DMS79 (cell line): Measurements from ENCODE around the gene SLC66A3.

Experiments used
- DNase-seq: peaks from one replicate; lab custom pipeline; 2025; lab: John Stamatoyannopoulos, UW

The SLC66A3 gene

DNA sequence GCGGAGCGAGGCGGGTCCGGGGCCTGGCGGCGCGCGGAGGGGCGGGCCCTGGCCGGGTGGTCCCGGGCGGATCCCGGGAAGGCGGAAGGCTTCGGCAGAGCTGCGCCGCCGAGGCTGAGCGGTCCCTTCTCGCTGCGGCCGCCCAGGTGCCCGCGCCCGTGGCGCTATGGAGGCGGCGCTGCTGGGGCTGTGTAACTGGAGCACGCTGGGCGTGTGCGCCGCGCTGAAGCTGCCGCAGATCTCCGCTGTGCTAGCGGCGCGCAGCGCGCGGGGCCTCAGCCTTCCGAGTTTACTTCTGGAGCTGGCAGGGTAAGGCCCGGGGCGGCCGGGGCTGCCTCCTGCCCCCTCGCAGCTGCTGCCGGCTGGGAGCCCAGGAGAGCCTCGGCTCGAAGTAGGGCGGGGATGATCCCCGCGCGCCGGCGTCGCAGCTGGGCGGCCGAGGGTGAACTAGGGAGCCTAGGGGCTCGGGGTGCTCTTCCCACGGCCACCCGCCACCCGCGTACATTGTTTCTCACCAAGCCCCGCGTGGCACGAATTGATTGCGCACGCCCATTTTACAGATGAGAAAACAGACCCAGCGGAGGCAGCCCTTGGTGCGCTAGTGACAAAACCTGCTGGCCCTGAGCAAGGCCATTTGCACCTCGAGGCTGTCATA, at the start of gene SLC66A3:
SLC66A3 (plus strand) TSS at position 87 of the 655 bp plus-strand sequence; CDS start at position 167, 80 bp downstream.
- DNase-seq, result peak; percentile 81

DNA sequence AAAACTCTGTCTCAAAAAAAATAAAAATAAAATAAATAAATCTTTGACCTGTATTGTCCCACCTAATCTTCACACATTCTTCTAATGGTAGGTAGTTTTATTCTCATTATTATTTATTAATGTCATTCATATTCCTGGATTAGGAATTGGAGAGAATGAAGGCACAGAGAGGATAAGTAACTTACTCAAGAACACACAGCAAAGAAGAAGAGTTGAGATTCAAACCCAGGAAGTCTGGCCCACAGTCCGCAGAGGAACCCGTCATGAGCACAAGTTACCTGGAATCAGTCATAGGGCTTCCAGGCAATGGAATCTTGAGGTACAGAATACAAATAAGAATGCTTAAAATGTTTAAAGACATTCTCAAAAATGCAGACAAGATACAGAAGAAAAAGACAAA, 46.3 kb upstream of the SLC66A3 start:
- no peak for DNase-seq

DNA sequence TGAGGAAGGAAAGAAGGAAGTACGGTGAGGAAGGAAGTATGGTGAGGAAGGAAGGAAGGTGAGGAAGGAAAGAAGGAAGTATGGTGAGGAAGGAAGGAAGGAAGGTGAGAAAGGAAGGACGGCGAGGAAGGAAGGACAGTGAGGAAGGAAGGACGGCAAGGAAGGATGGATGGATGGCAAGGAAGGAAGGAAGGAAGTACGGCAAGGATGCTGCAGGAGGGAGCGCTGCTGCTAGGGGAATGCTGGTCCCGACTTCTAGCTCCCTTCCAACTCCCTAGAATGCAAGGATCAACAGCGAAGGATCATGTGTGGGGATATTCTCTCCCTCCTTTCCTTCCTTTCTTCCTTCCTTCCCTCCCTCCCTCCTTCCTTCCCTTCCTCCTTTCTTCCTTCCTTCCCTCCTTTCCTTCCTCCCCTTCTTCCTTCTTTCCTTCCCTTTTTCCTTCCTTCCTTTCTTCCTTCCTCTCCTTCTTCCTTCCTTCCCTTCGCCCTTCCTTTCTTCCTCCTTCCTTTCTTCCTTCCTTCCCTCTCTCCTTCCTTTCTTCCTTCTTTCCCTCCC, 42.3 kb upstream of the SLC66A3 start:
- DNase-seq, result no peak

DNA sequence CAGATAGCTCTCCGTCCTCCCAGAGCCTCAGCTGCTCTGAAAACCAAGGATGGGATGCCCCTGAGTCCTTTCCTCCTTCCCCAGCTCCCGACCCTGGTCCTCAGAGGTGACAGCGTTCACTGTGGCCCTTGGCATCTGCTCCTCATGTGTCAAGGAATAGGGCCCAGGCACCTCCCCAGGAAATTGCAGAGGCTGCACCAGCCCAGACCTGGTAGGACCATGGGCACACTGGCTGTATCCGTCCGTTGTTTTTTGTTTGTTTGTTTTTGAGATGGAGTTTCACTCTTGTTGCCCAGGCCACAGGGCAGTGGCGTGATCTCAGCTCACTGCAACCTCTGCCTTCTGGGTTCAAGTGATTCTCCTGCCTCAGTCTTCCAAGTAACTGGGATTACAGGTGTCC, 37.5 kb upstream of the SLC66A3 start:
- DNase-seq, result no peak

DNA sequence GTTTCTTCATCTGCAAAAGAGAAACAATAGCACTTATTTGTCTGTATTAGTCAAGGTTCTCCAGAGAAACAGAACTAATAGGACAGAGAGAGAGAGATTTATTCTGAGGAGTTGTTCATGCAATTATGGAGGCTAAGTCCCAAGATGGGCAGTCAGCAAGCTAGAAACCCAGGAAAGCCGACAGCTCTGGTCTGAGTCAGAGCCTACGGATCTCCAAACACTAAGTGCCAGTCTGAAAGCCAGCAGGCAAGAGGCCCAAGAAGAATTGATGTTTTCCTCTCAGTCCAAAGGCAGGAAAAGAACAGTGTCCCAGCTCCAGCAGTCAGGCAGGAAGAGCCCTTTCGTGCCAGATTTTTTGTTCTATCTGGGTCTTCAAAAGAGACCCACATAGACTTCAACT, 36.5 kb upstream of the SLC66A3 start:
- no peak for DNase-seq

DNA sequence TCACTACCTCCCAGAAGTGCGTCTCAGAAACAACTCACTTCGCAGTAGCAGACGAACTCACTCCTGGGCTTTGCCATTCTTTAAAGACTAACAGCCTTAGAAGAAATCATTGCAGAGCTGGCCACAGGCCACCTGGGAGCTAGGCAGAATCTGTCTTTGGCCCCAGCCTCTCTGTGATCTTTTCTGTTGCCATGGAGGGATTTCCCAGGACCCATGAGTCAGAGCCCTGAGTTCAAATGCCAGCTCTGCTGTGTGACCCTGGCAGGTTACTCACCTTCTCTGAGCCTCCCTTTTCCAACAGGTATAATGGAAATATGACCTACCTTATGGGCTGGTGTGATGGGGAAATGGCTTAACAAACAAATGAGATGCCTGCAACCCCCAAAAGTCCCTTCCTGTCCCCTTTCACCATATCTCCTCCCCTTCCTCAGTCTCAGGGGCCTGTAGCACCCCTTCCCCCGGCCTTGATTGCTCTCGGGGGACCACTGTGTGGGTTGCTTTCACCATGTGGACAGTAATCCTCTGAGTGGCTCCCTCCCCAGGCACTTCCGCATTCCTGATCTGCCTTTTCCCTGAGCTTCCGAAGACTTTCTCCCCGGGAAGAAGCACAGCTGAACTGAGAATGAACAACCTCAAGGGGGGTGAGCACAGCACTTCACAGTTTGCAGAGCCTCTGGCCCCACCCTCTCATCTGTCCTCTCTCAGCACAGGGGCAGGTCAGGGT, 34.0 kb upstream of the SLC66A3 start:
- DNase-seq, result no peak

DNA sequence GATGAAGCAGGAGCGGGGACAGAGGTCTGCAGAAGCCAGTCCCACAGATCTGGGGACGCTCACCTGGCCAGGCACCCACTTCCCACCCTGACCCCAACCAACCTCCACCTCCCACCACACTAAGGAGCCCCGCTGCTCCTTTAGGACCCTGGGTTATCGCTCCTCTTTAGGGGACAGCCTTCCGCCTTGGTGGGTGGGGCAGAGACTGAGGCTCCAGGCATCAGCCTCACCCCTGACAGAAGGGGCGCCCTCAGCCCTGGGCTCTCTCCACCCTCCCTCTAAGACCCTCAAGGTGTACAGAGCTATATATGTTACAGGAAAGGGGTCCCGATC, 33.5 kb upstream of the SLC66A3 start:
- no peak for DNase-seq

DNA sequence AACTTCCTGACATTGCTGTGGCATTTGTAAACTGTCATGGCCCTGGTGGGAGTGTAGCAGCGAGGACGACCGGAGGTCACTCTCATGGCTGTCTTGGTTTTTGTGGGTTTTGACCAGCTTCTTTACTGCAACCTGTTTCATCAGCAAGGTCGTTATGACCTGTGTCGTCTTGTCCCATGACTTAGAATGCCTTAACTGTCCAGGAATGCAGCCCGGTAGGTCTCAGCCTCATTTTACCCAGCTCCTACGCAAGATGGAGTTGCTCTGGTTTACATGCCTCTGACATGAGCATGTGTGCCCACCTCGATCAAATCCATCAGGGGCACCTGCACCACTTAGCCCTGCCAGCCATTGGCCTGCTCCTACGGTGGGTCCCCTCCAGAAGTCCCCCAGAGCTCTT, 32.9 kb upstream of the SLC66A3 start:
- DNase-seq, result no peak

DNA sequence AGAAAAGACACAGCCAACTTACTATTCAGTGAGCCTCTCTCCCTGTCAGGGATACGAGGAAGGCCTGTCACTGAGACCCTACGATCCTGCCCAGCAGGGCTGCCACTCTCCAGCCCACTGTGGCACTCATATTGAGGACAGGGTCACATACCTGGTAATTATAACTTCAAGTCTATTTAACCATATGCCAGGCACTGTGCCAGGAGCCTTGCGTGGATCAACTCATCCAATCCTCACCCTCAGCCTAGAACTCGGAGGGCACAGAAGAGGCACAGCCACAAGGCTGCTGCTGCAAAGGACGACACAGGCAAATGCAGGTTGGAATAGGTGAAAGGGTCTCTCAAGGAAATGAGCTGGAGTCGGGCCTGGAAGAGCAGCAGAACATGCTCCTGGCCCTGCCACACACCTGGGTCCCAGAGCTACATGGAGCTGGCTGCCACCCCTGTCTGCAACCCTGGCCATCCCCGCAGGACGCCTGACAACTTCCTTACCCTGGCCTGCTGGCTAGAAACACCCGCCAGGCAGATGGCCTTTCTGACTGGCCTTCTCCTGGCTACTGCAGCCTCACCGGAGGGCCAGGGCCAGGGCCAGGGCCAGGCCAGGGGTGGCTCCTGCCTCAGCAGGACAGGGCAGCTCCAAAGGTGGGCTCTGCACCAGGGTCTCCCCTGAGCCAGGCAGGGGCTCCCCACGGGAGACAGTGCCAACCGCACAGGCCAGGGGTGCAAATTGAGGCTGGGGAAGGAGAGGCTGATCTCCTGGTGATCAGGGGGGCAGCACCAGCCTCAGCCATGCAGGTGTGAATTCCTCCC, 32.1 kb upstream of the SLC66A3 start:
- peak; percentile 79 for DNase-seq

DNA sequence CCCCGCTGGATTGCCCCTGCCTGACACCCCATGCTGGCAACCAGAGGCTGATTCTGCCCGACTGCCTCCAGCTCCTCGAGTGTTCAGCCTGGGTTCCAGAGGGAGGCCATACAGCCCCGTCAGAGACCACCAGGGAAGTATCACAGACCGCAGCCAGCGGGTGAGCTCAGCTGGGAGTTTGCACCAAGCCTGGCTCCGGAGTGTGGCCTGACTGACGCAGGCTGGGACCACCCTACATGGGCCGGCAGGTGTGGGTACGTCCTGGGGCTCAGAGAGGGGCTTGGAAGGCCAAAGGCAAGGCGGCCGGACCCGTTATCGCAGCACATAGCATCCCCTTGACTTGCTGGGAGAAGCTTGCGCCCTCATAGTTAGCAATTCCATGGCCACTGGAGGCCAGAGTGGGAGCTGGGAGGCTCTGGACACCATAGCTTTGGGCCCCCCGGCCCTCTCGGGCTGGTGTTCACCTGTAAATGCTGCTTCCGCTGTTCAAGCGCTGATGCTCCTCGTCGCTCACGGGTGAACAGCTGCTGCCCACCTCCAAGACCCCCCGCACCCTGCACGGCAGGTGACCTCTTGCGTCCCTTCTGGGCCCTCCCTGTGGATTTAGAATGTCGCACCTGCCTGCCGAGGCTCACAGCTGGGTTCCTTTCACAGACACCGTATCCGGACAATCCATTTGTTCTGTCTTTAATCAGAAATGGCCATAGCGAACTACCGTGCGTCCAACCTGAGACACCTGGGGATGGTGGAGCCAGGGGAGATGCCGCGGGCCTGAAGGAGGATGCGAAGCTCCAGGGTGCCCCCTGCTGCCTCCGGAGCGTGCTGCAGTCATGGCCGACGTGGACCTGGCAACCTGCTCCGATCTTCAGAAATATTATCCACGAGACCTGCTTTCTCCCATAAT, 31.2 kb upstream of the SLC66A3 start:
- DNase-seq, result peak; percentile 32

DNA sequence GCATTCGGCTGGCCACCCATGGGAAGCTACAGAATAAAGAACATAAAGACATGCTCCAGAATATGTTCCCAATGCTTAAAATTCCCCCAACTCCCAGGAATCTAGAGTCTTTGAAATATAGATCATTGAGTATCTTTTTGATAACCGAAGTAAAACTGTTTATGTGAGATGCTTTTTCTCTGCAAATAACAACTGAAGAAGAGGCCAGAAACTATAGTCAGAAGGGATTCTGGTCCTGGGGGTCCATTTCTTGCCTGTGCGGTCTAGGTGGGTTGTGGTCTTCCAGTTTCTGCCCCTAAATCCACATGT, 30.6 kb upstream of the SLC66A3 start:
- no peak for DNase-seq

DNA sequence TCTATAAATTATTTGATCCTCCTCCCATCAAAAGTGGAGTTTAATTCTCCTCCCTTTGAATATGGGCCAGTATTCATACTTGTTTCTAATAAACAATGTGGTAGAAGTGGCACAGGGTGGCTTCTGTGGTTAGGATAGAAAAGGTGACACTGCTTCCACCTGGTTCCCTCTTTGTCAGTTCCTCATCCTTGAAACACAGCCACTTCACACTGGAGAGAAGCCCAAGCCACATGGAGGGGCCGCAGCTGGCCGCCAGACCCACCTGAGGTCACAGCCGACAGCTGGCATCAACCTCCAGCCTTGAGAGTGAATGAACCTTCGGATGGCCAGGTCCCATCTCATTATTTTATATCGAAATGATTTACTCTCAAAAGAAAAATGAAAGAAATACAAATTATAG, 27.5 kb upstream of the SLC66A3 start:
- peak; percentile 79 for DNase-seq

DNA sequence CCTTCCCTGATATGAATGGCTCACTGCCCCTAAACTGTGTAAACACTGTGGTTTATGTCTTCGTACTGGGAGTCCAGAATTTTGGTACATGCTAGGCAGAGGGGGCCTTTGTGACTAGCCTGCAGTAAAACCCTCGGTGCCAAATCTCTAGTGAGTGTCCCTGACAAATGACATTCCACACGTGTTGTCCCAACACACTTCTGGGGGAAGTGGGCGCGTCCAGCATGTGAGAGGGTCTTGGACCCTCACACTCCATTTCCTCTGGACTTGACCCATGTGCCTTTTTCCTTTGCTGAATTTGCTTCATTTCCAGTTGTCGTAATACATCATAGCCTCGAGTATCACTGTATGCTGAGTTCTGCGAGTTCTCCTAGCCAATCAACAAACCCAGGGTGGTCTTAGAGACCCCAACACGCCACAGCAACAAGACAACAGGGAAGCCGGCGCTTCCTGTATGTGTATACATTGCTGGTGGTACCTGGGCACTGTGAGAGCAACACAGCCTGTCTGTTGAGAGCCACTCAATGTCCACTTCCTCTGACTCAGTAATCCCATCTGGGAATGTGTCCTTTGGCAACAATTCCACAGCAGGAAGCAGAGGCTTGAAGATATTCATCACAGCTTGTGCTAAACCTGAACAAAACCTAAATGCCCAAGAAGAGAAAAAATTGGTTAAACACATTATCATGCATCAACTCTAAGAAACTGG, 26.9 kb upstream of the SLC66A3 start:
- no peak for DNase-seq

DNA sequence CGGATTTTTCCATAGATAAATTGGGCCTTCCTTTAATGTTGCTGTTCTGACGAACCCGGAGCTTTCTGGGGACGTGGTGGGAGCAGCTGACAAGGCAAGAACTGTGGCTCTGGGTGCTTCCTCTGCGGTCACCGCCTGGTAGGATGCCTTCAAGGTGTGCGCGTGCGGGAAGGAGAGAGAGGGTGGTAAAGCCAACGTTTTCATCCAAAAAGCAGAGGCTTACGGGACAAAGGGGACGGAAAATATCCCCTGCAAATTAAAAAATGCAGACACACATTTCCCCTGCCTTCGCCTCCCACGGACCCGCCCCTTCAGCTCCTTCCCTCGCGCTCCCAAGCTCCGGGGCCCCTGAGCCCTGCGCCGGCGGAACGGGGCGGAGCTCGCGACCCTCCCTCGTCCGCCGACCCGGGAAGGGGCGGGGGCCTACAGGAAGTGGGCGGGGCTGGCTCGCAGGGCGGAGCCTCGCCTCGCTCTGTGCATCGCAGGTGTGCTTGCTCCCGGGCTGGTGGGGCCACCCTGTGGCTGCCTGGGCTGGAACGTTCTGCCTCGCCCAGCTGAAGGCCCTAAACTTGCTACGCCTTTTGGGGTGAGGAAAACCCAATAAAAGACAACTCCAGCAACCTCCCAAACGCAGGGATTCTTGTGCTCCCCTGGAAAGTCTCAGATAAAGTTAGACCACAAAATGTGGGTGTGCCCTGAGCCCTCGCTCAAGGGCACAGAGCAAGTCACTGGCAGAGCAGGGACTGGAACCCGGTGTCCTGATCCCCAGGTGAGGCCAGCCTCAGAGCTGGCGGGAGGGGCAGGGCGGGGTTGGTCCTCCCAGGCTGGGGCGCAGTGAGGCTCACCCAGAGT, 25.4 kb upstream of the SLC66A3 start:
- DNase-seq, result no peak

DNA sequence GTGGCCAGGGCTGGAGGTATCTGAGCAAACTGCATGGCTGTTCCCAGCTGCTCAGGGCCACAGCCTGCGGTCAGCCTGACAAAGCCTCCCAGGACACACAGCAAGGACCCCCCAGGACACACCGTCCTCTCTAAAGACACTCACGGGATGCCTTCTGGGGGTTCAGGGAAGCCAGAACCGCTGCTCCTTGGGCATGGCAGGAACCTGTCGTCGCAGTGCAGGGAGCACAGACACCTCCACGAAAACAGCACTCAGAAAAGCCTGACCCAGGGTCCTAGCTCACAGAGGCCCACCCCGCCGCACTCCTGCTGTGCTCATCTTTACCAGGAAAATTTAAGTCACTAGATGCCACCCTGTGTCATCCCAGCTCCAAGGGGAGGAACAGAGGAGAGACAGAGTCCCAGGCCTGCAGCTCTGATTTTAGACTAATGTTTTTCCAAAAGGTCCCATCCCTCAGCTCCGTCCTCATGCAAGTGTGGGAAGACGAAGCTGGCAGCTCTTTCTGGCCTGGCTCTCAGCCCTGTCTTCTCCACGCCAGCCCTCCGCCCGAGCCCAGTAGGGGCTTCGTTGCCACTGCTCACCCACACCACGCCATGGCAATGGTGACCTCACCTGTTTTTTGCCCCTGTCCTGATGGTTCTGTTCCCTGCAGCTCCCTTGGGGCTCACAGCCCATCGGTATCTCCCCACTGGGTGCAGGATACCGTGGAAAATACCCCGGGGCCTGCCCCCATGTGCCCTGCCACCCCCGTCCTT, 23.9 kb upstream of the SLC66A3 start:
- no peak for DNase-seq

DNA sequence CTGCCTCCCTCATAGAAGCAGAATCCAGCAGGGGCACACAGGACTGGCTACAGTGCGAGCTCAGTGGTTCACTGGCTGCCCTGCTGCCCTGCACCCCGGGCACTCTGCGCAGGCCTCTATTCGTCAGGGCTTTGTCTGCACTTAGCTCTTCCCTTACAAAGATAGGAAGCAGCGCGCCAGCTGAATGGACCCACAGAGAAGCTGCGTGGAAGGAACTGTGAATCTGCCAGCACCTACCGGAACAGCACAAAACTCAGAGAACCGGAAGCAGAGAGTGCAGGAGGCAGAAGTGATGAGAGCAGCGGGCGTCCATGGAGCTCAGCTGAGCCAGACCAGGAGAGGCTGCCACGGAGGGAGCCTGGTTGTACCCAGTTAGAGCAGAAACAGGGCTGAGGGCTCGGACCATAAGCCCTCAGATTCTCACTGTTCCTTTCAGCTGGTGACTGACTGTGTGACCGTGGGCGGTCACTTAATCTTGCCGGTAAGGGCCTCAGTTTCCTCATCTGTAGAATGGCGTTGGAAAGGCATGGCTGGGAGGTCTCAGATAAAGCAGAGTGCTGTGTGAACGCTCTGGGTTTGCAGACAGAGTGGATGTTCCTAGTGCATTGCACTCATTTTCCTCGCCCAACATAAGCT, 23.1 kb upstream of the SLC66A3 start:
- DNase-seq, result no peak

DNA sequence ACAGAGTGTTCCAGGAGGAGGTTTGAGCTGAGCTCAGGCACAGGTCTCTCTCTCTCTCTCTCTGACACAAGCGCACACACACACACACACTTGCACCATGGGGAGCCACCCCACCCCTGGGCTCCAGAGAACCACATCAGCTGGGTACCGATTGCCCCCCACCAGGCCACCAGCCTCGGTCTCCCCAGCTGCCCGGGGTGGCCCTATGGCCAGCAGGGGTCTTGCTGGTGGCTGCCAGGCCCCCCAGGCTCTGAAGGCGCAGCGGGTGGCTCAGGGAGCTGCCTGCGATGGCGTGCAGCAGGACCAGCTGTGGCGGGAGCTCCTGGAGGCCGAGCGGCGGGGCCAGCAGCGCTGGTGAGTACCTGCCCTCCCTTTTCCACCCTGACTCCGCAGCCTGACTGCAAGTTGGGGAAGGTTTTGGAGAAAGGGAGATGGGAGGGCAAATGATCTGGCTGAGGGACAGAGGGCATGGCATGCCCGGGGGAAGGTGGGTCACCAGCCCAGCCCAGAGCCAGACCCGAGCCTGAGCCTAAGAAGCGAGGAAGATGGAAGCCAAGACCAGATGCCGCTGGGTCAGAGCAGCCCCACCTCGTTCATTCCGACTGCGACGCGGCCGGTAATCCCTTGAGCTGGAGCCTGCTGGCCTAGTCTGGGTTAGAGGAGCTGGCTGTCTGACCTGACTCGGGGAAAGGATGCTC, 21.9 kb upstream of the SLC66A3 start:
- no peak for DNase-seq

DNA sequence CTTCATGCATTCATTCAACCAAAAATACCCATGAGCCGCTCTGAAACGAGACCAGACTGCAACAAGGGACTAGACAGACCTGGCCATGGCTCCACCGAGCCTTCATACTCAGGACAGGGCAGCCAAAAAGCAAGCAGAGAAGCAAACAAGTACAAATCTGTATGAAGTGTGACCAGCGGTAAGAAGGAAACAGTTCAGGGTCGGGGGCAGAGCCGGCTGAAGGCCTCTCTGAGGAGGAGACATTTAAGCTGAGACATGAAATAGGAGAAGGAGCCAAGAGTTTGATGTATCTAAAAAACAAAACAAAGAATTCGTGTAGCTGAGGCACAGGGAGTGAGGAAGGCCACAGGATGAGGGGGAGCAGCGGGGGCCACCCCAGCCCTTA, 21.3 kb upstream of the SLC66A3 start:
- no peak for DNase-seq

DNA sequence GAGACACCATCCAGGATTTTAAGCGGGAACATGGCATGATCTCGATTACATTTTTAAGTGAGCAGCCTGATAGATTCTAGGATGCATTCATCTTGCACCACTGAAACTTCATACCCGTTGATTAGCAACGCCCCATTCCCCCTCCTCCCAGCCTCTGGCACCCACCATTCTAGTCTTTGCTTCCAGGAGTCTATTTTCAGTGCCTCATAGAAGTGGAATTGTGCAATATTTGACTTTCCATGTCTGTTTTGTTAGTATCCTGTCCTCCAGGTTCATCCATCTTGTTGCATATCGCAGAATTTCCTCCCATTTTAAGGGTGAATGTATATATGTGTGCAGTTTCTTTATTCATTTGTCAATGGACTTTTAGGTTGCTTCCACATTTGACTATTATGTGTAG, 20.9 kb upstream of the SLC66A3 start:
- no peak for DNase-seq
